Measurements from ENCODE around the gene C16orf96. TPM values are rescaled to one million over a fixed set of nuclear protein-coding genes. Genes with fewer than 3 reads are reported as not detected.

C16orf96 gene
- total RNA-seq, 1 donor from 2014 or later = 0.11 TPM

GRCh38 chr16:4509420-4509819 lies 46.7 kb upstream of the C16orf96 start:
- Histone ChIP-seq H3K4me2 (no peak overlapping the region), H3F3A (ENCODE audit: low read depth) (peaks cover 8% of the 10 kb centered on the region), H3K9me3 (ENCODE audit: low read depth) (no peaks in the 10 kb centered on the region), H3K9ac (no peak overlapping the region), H3K4me1 (no peaks in the 10 kb centered on the region), H3K27ac (no peak overlapping the region), H3K79me2 (ENCODE audit: low read depth) (no peaks in the 10 kb centered on the region), H2AFZ (replicated peaks) (no peak overlapping the region), H3K36me3 (no peaks in the 10 kb centered on the region), H4K20me1 (ENCODE audit: low read depth) (peaks cover 3% of the 10 kb centered on the region), H3K4me3 (no peak overlapping the region), H3K27me3 (no peaks in the 10 kb centered on the region)
- peaks cover 2% of the 10 kb centered on the region for H3K27me3 Mint-ChIP-seq (ENCODE audit: insufficient read depth, low read depth)
- no peak overlapping the region for H3K27ac Mint-ChIP-seq
- peaks cover 7% of the 10 kb centered on the region for H3K4me1 Mint-ChIP-seq
- H3K36me3 Mint-ChIP-seq = peaks cover 9% of the 10 kb centered on the region
- no peaks in the 10 kb centered on the region for H3K9me3 Mint-ChIP-seq
- no peak overlapping the region for H3K4me3 Mint-ChIP-seq
- no peak for TF ChIP-seq EZH2 (IDR thresholded peaks at IDR 0.05)
- no peak for TF ChIP-seq CTCF (IDR thresholded peaks at IDR 0.05)
- TF ChIP-seq EZH2phosphoT487 (IDR thresholded peaks at IDR 0.05) = no peak
- no peak for DNase-seq (ENCODE audit: low spot score)

- H3K9me3 Mint-ChIP-seq = no peaks in the 10 kb centered on the region
- no peak overlapping the region for H3K27ac ChIP-seq
- no peaks in the 10 kb centered on the region for H3K27me3 ChIP-seq
- no peak overlapping the region for H2AFZ ChIP-seq (replicated peaks)
- no peaks in the 10 kb centered on the region for H3K9me3 ChIP-seq (ENCODE audit: low read depth)
- TF ChIP-seq EZH2 (IDR thresholded peaks at IDR 0.05) (no peak), CTCF (IDR thresholded peaks at IDR 0.05) (no peak), EZH2phosphoT487 (IDR thresholded peaks at IDR 0.05) (no peak)
- peaks cover 8% of the 10 kb centered on the region for H3F3A ChIP-seq (ENCODE audit: low read depth)
- H3K27me3 Mint-ChIP-seq (ENCODE audit: insufficient read depth, low read depth) = peaks cover 2% of the 10 kb centered on the region
- no peak overlapping the region for H3K4me3 Mint-ChIP-seq
- H3K36me3 ChIP-seq = no peaks in the 10 kb centered on the region
- peaks cover 9% of the 10 kb centered on the region for H3K36me3 Mint-ChIP-seq
- no peak overlapping the region for H3K27ac Mint-ChIP-seq
- no peak overlapping the region for H3K4me3 ChIP-seq
- H3K4me1 Mint-ChIP-seq = peaks cover 7% of the 10 kb centered on the region
- H3K79me2 ChIP-seq (ENCODE audit: low read depth) = peaks cover 2% of the 10 kb centered on the region
- no peak for DNase-seq (ENCODE audit: low spot score)
- H3K9ac ChIP-seq = no peak overlapping the region
- H3K4me2 ChIP-seq = no peak overlapping the region
- peaks cover 3% of the 10 kb centered on the region for H4K20me1 ChIP-seq (ENCODE audit: low read depth)
- no peaks in the 10 kb centered on the region for H3K4me1 ChIP-seq
Observed at GRCh38 chr16:4510131-4510530, 46.0 kb upstream of the C16orf96 start.

- H3K36me3 ChIP-seq = no peaks in the 10 kb centered on the region
- H3K4me3 ChIP-seq = no peak overlapping the region
- Mint-ChIP-seq H3K4me3 (no peak overlapping the region), H3K36me3 (peaks cover 9% of the 10 kb centered on the region), H3K4me1 (peaks cover 7% of the 10 kb centered on the region), H3K9me3 (no peaks in the 10 kb centered on the region), H3K27me3 (ENCODE audit: insufficient read depth, low read depth) (peaks cover 2% of the 10 kb centered on the region), H3K27ac (peak overlapping the region; percentile 4)
- peaks cover 8% of the 10 kb centered on the region for H3K79me2 ChIP-seq (ENCODE audit: low read depth)
- no peak overlapping the region for H3K4me2 ChIP-seq
- H3K27me3 ChIP-seq = no peaks in the 10 kb centered on the region
- peaks cover 8% of the 10 kb centered on the region for H4K20me1 ChIP-seq (ENCODE audit: low read depth)
- no peaks in the 10 kb centered on the region for H3K9me3 ChIP-seq (ENCODE audit: low read depth)
- no peak overlapping the region for H3K9ac ChIP-seq
- DNase-seq (ENCODE audit: low spot score) = no peak
- peaks cover 8% of the 10 kb centered on the region for H3F3A ChIP-seq (ENCODE audit: low read depth)
- H3K4me1 ChIP-seq = no peaks in the 10 kb centered on the region
- H3K27ac ChIP-seq = no peak overlapping the region
- no peak overlapping the region for H2AFZ ChIP-seq (replicated peaks)
- TF ChIP-seq EZH2 (IDR thresholded peaks at IDR 0.05) (no peak), CTCF (IDR thresholded peaks at IDR 0.05) (no peak), EZH2phosphoT487 (IDR thresholded peaks at IDR 0.05) (no peak)
Observed at GRCh38 chr16:4510747-4511426, 45.3 kb upstream of the C16orf96 start.
